Measurements from ENCODE around the gene NXPH1.

NXPH1 gene
- 0 reads per million in 9 experiments for total RNA-seq

DNA sequence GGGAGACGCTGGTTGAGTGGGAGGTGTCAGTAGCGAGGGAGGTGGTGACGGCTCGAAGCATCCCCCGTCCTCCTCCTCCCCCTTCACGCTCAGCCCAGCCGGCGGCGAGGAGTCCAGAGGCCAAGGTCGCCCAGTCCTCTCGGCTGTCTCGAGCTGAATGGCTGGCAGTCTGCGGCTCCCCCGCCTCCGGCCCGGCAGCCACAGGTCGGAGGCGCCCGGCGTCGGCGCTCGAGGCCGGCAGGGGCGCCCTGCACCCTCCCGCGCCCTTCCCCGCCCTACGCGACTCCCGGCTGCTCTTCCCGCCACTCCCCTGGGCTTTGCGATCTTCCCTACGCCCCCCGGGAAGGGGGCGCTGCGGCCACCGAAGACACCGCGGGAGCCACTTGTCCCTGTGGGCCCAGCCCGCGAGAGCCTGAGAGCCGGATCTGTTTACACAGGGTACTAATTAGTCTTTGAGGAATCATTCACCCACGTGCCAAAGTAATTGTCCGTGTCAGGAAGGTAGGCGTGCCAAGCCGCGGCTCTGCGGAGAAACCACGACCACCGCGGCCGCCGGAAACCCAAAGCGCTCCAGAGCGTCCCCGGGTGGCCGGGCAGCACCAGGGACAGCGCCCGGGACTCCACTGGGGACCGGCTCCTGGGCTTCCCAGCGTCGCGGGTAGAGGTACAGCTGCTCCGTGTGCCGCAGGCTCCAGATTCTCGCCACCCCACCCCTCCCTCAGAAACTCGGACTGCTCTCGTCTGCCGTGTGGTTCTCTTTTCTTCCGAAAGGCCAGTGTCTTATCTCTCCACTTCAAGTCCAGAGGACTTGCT, at the start of gene NXPH1:
TSS of gene NXPH1 (plus strand) at position 133 of the 813 bp plus-strand sequence.
- DNase-seq = no peak
- no peak for ATAC-seq (replicated peaks)
- Mint-ChIP-seq H3K4me3 (peak within 1 kb of the TSS; percentile 0 to 47), H3K36me3 (ENCODE audit: insufficient read depth) (no peaks in the 10 kb centered on the region), H3K27ac (no peak within 1 kb of the TSS), H3K4me1 (ENCODE audit: low read depth in 2 of 2) (peaks cover 15 to 18% of the 10 kb centered on the region in 2 donors), H3K27me3 (peaks cover 68 to 73% of the 10 kb centered on the region in 2 donors), H3K9me3 (peaks cover 0 to 2% of the 10 kb centered on the region in 2 donors)

DNA sequence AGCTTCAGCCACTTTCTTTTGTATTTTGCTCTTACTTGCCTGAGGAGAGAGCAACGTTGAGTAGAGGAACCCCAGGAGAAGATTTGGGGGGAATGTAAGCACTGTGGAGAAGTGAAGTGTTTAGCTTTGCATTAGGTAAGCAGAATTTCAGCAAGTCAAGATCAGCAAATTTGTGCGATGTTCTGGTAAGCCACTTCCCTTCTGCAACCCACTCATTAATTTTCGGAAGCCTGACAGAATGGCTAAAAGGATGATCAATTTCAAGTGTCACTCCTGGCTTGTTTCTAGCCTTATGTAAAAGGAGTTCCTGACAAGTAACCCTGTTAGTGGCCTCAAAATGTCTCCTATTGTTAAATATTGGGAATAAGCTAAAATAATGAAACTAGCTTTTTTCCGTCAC, 48.5 kb upstream of the NXPH1 start:
- Mint-ChIP-seq H3K27ac (no peak overlapping the region), H3K4me3 (no peak overlapping the region), H3K9me3 (no peaks in the 10 kb centered on the region), H3K36me3 (ENCODE audit: insufficient read depth) (no peaks in the 10 kb centered on the region), H3K4me1 (ENCODE audit: low read depth in 2 of 2) (no peaks in the 10 kb centered on the region), H3K27me3 (peaks cover 7 to 21% of the 10 kb centered on the region in 2 donors)
- DNase-seq (no peak), ATAC-seq (replicated peaks) (no peak)

DNA sequence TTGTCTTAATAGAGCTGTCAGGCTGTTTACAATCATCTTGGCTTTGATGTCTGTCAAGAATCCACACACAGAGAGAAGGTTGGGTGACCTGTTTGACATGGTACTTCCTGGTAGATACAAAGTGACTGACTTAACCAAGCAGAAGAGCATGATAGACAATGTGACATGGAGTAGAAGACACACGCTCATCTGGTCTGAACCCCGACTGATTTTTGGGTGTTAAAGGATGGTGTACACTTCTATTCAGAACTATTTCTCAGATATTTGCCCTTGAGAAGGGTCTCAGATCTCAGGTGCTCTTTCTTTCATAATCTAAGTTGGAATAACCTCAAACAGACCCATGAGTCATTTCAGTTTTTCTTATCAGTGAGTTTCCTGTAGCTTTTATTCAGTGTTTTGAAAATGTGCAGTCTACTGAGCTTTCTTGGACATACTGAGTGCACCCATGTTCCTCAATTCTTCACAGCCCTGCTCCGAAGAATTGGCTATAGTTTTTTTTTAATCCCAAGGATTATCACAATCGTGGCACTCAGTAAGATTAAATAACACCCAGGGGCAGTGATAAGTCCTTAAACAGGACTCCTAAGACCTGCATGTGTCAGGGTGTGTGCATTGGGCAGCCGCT, 46.4 kb upstream of the NXPH1 start:
- H3K27ac Mint-ChIP-seq = no peak overlapping the region
- no peaks in the 10 kb centered on the region for H3K4me1 Mint-ChIP-seq (ENCODE audit: low read depth in 2 of 2)
- ATAC-seq (replicated peaks) (no peak), DNase-seq (no peak)
- H3K4me3 Mint-ChIP-seq = no peak overlapping the region
- H3K9me3 Mint-ChIP-seq = no peaks in the 10 kb centered on the region
- no peaks in the 10 kb centered on the region for H3K36me3 Mint-ChIP-seq (ENCODE audit: insufficient read depth)
- peaks cover 22 to 38% of the 10 kb centered on the region in 2 donors for H3K27me3 Mint-ChIP-seq

DNA sequence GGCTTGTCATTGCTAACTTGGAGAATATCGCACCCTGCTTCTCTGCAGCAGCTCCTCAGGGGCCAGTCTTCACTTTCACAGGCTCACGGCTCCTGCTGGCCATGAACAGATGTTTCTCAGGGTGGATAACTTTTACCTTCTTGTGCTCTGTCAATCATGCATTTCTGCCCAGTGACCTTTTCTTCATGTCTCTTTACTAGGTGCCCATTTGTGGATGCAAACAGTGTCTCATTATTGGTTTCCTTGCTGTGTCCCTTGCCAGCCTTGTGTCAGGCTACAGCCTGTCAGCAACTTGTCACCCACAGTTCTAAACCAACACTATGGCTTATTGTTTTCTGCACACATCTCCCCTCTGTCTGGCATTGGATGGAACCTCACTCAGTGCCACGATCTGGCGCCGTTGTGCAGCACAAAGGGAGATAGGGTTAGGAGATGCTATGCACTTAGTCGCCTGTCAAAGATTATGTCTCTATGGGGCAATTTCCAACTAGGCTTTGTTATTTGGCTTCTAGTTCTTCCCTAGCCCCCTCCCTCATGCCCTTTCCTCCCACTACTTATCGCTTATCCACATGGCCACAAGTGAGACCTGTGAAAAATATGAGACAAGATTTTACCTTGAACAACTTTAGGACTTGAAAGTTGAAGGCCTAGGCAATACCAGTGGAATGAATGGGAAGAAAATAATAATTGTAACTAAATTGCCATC, 45.7 kb upstream of the NXPH1 start:
- no peak overlapping the region for H3K27ac Mint-ChIP-seq
- no peak for DNase-seq
- H3K4me3 Mint-ChIP-seq = no peak overlapping the region
- H3K9me3 Mint-ChIP-seq = no peaks in the 10 kb centered on the region
- no peak for ATAC-seq (replicated peaks)
- no peaks in the 10 kb centered on the region for H3K36me3 Mint-ChIP-seq (ENCODE audit: insufficient read depth)
- no peaks in the 10 kb centered on the region for H3K4me1 Mint-ChIP-seq (ENCODE audit: low read depth in 2 of 2)
- H3K27me3 Mint-ChIP-seq = peaks cover 22 to 40% of the 10 kb centered on the region in 2 donors

DNA sequence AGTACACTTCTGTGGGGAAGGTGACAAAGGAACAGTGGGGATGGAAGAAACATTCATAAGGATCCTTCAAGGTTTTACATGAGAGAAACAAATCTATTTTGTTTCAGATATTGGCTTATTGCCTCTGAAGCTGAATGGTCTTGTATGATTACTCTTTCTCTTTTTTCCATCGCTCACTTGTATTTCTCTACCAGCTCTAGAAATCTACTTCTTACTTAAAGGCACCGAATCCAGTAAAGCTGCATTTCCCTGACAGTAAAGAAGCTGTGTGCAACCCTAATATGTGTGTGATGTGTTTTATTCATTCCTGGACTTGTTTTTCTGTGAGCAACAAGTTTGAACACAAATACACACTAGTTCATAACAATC, 45.2 kb upstream of the NXPH1 start:
- Mint-ChIP-seq H3K36me3 (ENCODE audit: insufficient read depth) (no peaks in the 10 kb centered on the region), H3K27me3 (peaks cover 26 to 46% of the 10 kb centered on the region in 2 donors), H3K4me3 (no peak overlapping the region), H3K27ac (no peak overlapping the region), H3K9me3 (no peaks in the 10 kb centered on the region), H3K4me1 (ENCODE audit: low read depth in 2 of 2) (no peaks in the 10 kb centered on the region)
- no peak for ATAC-seq (replicated peaks)
- DNase-seq = no peak

DNA sequence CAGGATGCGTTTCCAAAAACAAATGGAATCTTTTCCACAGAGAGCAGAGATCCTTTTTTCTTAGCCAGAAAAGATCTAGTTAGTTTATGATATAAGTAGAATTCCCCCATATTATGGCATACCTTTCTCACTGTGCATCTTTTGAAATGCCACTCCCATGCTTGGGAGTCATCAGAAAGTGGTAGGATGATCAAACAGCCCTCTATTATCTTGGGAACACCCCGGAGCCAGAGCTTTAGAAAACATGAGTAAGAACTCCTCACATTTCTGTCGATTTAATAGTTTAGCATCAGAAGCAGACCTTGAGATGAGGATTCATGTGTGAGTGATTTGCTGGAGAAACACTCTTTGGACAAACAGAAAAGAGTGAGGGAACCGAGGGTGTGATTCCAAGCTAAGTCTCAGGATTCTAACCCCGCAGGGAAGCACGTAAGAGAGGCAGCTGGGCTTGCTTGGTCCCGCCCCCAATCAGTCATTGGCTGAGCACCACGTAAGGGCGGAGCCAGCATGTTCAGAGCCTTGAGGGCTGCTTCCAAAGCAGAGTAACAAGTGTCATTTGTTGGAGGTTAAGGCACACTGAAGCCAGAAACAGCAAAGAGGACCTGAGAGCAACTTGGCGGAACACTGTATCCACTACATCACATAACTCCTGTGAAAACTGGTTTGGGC, 43.7 kb upstream of the NXPH1 start:
- H3K27me3 Mint-ChIP-seq = peaks cover 38 to 51% of the 10 kb centered on the region in 2 donors
- ATAC-seq (replicated peaks) = no peak

DNA sequence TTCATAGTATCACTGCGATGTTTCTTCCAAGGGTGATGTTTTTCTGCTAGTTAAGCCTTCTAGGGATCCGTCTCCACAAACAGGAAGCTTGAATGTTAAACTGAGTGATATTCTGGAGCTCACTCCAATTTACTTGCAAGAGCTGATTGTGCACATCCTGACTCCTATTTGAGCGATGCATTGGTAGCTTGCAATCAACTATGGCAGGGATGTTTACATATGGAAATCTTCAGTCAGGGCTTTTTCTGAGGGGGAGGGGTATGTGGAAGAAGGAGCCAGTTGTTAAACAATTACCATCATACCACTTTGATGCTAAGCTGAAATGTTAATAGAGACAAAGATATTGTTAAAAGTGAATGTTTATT, 43.2 kb upstream of the NXPH1 start:
- Mint-ChIP-seq H3K27me3 (peaks cover 38 to 51% of the 10 kb centered on the region in 2 donors), H3K4me3 (no peak overlapping the region), H3K4me1 (ENCODE audit: low read depth in 2 of 2) (no peaks in the 10 kb centered on the region), H3K9me3 (no peaks in the 10 kb centered on the region), H3K36me3 (ENCODE audit: insufficient read depth) (no peaks in the 10 kb centered on the region), H3K27ac (no peak overlapping the region)
- DNase-seq (no peak), ATAC-seq (replicated peaks) (no peak)

More for the DNA sequence above, 43.7 kb upstream of the NXPH1 start:
- no peak overlapping the region for H3K27ac Mint-ChIP-seq
- H3K4me3 Mint-ChIP-seq = no peak overlapping the region
- DNase-seq = no peak
- no peaks in the 10 kb centered on the region for H3K36me3 Mint-ChIP-seq (ENCODE audit: insufficient read depth)
- H3K4me1 Mint-ChIP-seq (ENCODE audit: low read depth in 2 of 2) = no peaks in the 10 kb centered on the region
- H3K9me3 Mint-ChIP-seq = no peaks in the 10 kb centered on the region

DNA sequence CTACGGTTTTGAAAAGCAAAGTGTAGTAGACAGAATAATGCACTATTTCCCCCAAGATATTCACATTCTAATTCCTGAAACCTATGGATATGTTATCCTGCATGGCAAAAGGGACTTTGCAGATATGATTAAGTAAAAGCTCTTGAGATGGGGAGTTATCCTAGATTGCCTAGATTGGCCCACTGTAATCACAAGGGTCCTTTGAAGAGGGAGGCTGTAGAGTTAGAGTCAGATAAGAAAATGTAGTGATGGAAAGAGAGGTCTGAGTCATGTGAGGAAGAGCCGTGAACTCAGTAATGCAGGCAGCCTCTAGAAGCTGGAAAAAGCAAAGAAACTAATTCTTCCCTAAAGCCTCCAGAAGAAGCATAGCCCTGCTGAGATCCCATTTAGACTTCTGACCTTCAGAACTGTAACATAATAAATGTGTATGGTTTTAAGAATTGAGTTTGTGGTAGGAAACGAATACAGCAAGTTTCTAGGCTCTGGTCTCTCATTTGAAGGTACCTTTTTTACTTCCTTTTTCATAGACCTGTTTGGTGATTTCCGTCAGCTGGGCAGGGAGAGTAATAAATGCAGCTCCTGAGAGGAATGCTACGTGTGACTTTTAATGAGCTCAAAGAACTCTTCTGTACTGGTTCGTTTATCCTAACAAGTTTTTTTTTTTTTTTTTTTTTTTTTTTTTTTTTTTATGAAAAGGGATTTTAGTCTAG, 41.9 kb upstream of the NXPH1 start:
- Mint-ChIP-seq H3K36me3 (ENCODE audit: insufficient read depth) (no peaks in the 10 kb centered on the region), H3K9me3 (no peaks in the 10 kb centered on the region), H3K27ac (no peak overlapping the region), H3K4me1 (ENCODE audit: low read depth in 2 of 2) (no peaks in the 10 kb centered on the region), H3K27me3 (peaks cover 43 to 48% of the 10 kb centered on the region in 2 donors), H3K4me3 (no peak overlapping the region)
- DNase-seq = no peak
- ATAC-seq (replicated peaks) = no peak

DNA sequence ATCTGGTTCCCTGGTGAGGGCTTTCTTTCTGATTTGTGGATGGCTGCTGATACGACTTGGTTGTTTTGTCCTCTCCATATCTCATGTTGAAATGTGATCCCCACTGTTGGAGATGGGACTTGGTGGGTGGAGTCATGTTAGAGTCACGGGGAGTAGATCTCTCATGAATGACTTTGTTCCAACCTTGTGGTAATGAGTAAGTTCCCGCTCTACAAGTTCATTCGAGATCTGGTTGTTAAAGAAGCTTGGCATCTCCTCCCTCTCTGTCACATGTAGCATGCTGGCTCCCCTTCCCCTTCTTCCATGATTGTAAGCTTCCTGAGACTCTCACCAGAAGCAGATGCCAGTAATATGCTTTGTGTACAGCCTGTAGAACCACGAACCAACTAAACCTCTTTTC, 37.1 kb upstream of the NXPH1 start:
- Mint-ChIP-seq H3K9me3 (no peaks in the 10 kb centered on the region), H3K27me3 (peaks cover 22 to 51% of the 10 kb centered on the region in 2 donors), H3K4me3 (no peak overlapping the region), H3K27ac (no peak overlapping the region), H3K4me1 (ENCODE audit: low read depth in 2 of 2) (no peaks in the 10 kb centered on the region), H3K36me3 (ENCODE audit: insufficient read depth) (no peaks in the 10 kb centered on the region)
- ATAC-seq (replicated peaks) (no peak), DNase-seq (no peak)

DNA sequence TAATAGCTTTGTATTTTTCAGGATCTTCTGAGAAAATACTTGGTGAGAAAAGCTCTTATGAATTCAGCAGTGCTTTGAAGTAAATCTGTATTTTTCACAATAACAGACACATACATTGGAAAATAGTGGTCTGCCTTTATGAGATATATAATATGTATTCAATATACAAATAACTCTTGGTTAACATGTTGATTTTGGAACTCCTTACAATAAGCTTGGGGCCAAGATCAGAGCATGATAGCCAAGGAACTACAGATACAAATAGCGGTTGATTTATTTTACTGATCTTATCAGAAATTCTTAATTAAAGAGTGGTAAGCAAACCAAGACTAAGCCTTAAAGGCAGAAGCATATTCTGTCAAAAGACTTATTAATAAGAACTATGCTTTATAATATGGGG, 24.5 kb upstream of the NXPH1 start:
- Mint-ChIP-seq H3K27me3 (peaks cover 25 to 39% of the 10 kb centered on the region in 2 donors), H3K36me3 (ENCODE audit: insufficient read depth) (no peaks in the 10 kb centered on the region), H3K4me1 (ENCODE audit: low read depth in 2 of 2) (no peaks in the 10 kb centered on the region), H3K9me3 (no peaks in the 10 kb centered on the region), H3K27ac (no peak overlapping the region), H3K4me3 (no peak overlapping the region)
- DNase-seq (no peak), ATAC-seq (replicated peaks) (no peak)

DNA sequence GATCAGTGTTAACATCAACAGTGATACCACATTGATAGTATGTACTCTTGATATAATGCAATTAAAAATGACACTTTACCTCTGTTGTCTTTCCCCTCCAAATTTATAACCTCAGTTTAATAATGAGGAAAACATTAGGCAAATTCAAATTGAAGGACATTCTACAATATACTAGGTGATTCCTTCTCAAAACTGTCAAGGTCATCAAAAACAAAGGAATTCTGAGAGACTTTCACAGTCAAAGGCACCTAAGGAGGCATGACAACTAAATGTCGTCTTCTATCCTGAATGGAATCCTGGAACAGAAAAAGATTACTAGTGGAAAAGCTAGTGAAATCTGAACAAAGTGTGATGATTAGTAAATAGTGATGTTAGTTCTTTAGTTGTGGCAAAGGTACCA, 22.3 kb upstream of the NXPH1 start:
- Mint-ChIP-seq H3K4me1 (ENCODE audit: low read depth in 2 of 2) (no peaks in the 10 kb centered on the region), H3K4me3 (no peak overlapping the region), H3K36me3 (ENCODE audit: insufficient read depth) (no peaks in the 10 kb centered on the region), H3K27ac (no peak overlapping the region), H3K27me3 (peaks cover 18 to 34% of the 10 kb centered on the region in 2 donors), H3K9me3 (no peaks in the 10 kb centered on the region)
- DNase-seq (no peak), ATAC-seq (replicated peaks) (no peak)

DNA sequence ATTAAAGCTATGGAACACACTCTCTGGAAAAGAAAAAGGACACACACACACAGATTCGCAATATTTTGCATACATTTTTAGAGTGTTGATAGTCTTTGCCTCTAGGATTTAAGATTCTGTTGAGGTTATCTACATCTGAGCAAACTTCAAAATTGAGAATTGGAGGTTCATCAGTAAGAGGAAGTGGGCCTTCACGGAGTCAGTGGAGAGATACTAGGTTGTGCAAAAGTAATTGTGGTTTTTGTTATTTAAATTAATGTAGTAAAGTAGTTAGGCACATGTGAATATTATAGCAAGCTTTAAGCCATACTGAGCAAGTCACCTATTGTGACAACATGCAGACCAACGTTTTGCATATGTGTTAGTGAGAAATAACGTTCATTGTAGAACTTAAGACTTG, 19.8 kb upstream of the NXPH1 start:
- Mint-ChIP-seq H3K4me1 (ENCODE audit: low read depth in 2 of 2) (no peaks in the 10 kb centered on the region), H3K4me3 (no peak overlapping the region), H3K27ac (no peak overlapping the region), H3K9me3 (no peaks in the 10 kb centered on the region), H3K27me3 (peaks cover 27 to 36% of the 10 kb centered on the region in 2 donors), H3K36me3 (ENCODE audit: insufficient read depth) (no peaks in the 10 kb centered on the region)
- ATAC-seq (replicated peaks) (no peak), DNase-seq (no peak)
